Activated CD4-positive, alpha-beta T cell treated with anti-CD3 and anti-CD28 coated beads, Interleukin-2, amount 10 ng/mL, durations not matched to agents 24 days and 14 days (primary cell): ENCODE data around the gene ZNF280B. TPM values are rescaled to one million over a fixed set of nuclear protein-coding genes. Genes with fewer than 3 reads are reported as not detected.
"Not testable (repeated sequence)": the region's sequence is repeated elsewhere in the genome, so short reads cannot be mapped to it uniquely, and the experiment has no call there.

Experiments
- DNase-seq: peaks from one replicate; pipeline ENCODE4 v3.0.0; 2022
- H3K27ac Mint-ChIP-seq: one replicate; pipeline ENCODE4 v1.8.0; 2022; ENCODE audit warnings: mild to moderate bottlenecking, mixed read lengths
- H3K27me3 Mint-ChIP-seq: one replicate; pipeline ENCODE4 v1.8.0; 2022; ENCODE audit warnings: mixed read lengths
- H3K36me3 Mint-ChIP-seq: one replicate; pipeline ENCODE4 v1.8.0; 2022; ENCODE audit warnings: low read depth, mild to moderate bottlenecking, mixed read lengths
- H3K4me1 Mint-ChIP-seq: one replicate; pipeline ENCODE4 v1.8.0; 2021; ENCODE audit warnings: mixed read lengths
- H3K4me3 Mint-ChIP-seq: one replicate; pipeline ENCODE4 v1.8.0; 2022; ENCODE audit warnings: mild to moderate bottlenecking, moderate library complexity, mixed read lengths
- H3K9me3 Mint-ChIP-seq: one replicate; pipeline ENCODE4 v1.8.0; 2021; ENCODE audit warnings: mixed read lengths
- intact Hi-C: fragments of 100-400 bp; cut with micrococcal nuclease; formaldehyde crosslinking; loops from one replicate; pipeline ENCODE4 v1.15.1; 2023
- total RNA-seq: library from RNA; stranded (reverse); gene quantifications from 2 replicates; pipeline ENCODE4 v1.2.3, GENCODE V29; 2022

ZNF280B gene
- total RNA-seq, 1 donor from 2014 or later = 2.8 TPM

DNA sequence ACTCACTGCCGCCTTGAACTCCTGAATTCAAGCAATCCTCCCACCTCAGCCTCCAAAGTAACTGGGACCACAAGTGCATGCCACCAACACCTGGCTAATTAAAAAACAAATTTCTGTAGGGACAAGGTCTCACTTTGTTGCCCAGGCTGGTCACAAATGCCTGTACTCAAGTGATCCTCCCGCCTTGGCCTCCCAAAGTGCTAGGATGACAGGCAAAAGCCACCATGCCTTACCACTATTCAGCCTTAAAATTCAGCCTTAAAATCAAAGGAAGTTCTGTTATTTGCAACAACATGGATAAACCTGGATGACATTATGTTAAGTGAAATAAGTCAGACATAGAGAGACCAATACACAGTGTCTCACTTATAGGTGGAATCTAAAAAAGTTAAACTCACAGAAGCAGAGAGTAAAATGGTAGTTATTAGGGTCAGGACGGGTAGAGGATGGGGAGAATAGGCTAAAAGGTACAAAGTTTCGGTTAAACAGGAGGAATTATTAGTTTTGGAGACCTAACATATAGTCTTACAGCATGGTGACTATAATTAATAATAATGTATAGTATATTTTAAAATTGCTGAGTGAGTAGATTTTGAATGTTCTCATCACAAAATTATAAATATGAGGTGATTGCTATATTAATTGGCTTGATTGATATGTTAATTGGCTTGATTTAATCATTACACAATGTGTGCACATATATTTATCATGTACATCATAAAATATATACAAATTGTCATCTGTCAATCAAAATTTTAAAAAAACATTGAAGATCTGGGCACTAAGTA, 17.8 kb upstream of the ZNF280B start:
- H3K27me3 Mint-ChIP-seq = peaks cover 12% of the 10 kb centered on the region
- no peaks in the 10 kb centered on the region for H3K4me1 Mint-ChIP-seq
- no peak overlapping the region for H3K4me3 Mint-ChIP-seq
- no peaks in the 10 kb centered on the region for H3K36me3 Mint-ChIP-seq
- no peak overlapping the region for H3K27ac Mint-ChIP-seq
- no peaks in the 10 kb centered on the region for H3K9me3 Mint-ChIP-seq
- DNase-seq = no peak
- intact Hi-C loops = no loop called here

DNA sequence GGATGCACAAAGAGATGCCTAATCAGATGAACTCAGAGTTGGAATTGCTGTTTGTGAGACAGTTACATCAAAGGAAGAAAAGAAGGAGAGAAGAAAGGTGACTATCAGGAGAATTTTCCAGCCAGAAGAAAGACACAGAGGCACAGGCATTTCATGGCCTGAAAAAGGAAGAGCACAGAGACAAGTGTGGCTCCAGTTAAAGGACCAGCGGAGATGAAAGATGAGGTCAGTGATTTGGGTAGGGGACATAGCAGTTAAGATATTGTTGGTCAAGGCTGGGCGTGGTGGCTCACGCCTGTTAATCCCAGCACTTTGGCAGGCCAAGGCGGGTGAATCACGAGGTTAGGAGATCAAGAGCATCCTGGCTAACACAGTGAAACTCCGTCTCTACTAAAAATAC, 15.0 kb upstream of the ZNF280B start:
- H3K9me3 Mint-ChIP-seq = no peaks in the 10 kb centered on the region
- H3K36me3 Mint-ChIP-seq = no peaks in the 10 kb centered on the region
- intact Hi-C loops = no loop called here
- peaks cover 12% of the 10 kb centered on the region for H3K27me3 Mint-ChIP-seq
- H3K4me3 Mint-ChIP-seq = no peak overlapping the region
- DNase-seq = no peak
- H3K4me1 Mint-ChIP-seq = no peaks in the 10 kb centered on the region
- no peak overlapping the region for H3K27ac Mint-ChIP-seq

DNA sequence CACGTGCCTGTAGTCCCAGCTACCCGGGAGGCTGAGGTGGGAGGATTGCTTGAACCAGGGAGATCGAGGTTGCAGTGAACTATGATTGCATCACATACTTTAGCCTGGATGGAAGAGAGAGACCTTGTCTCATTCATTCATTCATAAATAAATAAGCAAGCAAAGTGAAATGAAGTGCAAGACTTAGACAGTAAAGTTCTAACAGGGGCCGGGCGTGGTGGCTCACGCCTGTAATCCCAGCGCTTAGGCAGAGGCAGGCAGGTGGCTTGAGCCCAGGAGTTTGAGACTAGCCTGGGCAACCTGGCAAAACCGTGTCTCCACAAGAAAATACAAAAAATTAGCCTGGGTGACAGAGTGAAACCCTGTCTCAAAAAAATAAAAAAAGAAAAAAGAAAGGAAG, 13.1 kb upstream of the ZNF280B start:
- Mint-ChIP-seq H3K4me3 (no peak overlapping the region), H3K27ac (no peak overlapping the region), H3K9me3 (no peaks in the 10 kb centered on the region), H3K36me3 (no peaks in the 10 kb centered on the region), H3K4me1 (no peaks in the 10 kb centered on the region), H3K27me3 (peaks cover 13% of the 10 kb centered on the region)
- DNase-seq = no peak
- intact Hi-C loops = no loop called here

DNA sequence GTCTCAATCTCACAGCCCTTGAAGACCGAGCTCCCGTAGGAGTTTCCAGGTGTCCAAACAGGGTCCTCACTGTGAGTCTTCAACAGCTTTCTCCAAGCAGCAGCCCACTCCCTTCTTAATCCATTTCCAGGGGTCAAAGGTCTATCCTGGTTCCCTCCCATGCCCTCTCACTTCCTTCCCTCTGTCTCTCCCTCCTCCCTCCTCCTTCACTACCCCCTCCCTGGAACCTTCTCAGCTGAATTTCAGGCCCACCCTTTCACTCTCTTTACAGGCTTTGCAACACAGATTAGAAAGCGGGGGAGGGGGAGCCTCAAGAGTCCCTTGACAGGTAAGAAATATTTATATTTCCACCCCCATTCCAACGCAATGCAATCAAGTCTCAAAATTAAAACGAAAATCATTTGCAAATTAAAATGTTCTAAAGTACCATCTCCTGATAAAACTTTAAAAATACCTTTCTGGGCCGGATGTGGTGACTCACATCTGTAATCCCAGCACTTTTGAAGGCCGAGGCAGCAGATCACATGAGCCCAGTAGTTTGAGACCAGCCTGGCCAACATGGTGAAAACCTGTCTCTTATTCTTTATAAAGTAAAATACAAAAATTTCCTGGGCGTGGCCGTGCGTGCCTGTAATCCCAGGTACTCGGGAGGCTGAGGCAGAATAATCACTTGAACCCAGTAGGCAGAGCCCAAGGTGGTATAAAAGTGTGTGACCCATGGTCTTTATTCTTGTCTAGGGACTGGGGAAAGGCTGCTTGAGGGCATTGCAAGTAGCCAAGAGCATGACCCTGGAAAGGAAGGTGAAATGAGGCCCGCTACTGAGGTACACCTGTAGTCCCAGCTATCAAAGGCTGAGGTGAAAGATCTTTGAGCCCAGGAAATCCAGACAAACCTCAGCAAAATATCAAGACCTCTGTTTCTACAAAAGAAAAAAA, 12.4 kb upstream of the ZNF280B start:
- DNase-seq = no peak
- Mint-ChIP-seq H3K4me3 (no peak overlapping the region), H3K27me3 (peaks cover 11% of the 10 kb centered on the region)

DNA sequence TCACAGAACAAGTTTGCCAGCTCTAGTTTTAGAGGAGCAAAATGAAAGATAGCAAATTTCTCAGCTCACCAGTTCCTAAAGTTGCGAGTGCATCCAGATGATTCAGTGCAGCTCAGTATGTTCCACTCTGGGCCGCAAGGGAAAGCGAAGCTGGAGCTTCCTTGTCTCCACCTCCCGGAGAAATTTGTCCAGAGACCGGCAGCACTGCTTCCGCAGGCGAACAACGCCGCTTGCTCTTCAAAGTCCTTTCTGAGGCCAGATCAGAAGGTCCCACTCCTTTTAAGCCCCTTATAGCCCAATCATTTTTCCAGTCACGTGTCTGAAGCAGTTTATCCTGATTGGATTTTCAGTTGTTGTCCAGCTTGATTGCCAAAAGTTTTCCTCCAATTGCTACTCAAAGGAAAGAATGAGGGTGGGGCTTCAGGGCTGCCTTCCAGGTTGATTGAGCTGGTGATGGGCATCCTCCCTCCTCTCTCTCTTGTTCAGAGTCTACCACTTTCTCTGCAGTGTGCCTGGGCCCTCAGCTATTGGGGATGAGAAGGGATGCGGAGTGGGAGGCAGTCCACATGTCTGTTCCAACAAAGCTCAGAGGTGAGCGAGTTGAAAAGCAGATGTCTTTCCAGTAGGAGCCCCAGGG, 11.6 kb upstream of the ZNF280B start, which contains the start of gene ZNF280A:
Gene ZNF280A (minus strand): TSS at position 251 of the 637 bp plus-strand sequence. CDS start 4,640 bp downstream, outside the sequence.
- H3K27ac Mint-ChIP-seq = no peak within 1 kb of the TSS
- no peaks in the 10 kb centered on the region for H3K9me3 Mint-ChIP-seq

More for the DNA sequence above, 12.4 kb upstream of the ZNF280B start:
- no peak overlapping the region for H3K27ac Mint-ChIP-seq
- H3K36me3 Mint-ChIP-seq = no peaks in the 10 kb centered on the region
- H3K4me1 Mint-ChIP-seq = no peaks in the 10 kb centered on the region
- no peaks in the 10 kb centered on the region for H3K9me3 Mint-ChIP-seq
- intact Hi-C loops = no loop called here

DNA sequence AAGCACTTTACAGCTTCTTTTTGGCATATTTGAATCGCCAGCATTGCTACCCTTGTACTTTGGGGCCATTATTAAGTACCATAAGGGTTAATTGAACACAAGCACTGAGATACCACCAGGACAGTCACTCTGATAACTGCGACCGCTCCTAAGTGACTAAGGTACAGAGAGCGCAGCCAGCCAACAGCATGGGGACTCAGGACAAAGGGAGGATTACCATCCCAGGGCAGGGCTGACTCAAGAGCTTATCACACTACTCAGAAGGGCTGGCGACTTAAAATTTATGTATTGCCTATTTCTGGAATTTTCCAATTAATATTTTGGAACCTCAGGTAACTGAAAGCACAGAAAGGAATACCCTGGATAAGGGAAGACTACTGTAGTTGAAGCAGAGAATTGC, 11.0 kb upstream of the ZNF280B start:
- Mint-ChIP-seq H3K4me1 (no peaks in the 10 kb centered on the region), H3K4me3 (no peak overlapping the region), H3K9me3 (no peaks in the 10 kb centered on the region), H3K36me3 (no peaks in the 10 kb centered on the region), H3K27me3 (peaks cover 11% of the 10 kb centered on the region), H3K27ac (no peak overlapping the region)
- no peak for DNase-seq
- intact Hi-C loops = no loop called here

More for the DNA sequence above, 11.6 kb upstream of the ZNF280B start, which contains the start of gene ZNF280A:
- intact Hi-C loops = no loop called here
- Mint-ChIP-seq H3K36me3 (no peaks in the 10 kb centered on the region), H3K4me3 (no peak within 1 kb of the TSS), H3K27me3 (peaks cover 9% of the 10 kb centered on the region), H3K4me1 (no peaks in the 10 kb centered on the region)
- no peak for DNase-seq

DNA sequence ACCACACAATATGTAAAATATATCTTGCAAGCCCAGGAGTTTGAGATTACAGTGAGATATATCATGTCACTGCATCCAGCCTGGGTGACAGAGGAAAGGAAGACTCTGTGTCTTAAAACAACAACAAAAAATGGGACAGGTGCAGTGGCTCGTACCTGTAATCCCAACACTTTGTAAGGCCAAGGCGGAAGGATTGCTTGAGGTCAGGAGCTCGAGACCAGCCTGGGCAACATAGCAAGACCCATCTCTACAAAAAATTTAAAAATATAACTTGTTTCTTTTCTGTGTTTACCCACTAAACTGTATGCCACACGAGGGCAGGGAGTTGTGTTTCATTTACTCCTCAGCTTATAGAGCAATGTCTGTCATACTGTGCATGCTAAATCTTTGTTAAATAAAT, 8.4 kb upstream of the ZNF280B start:
- no peak for DNase-seq
- Mint-ChIP-seq H3K36me3 (no peaks in the 10 kb centered on the region), H3K27ac (no peak overlapping the region), H3K4me3 (no peak overlapping the region), H3K4me1 (no peaks in the 10 kb centered on the region), H3K9me3 (no peaks in the 10 kb centered on the region), H3K27me3 (peaks cover 23% of the 10 kb centered on the region)
- intact Hi-C loops = no loop called here

DNA sequence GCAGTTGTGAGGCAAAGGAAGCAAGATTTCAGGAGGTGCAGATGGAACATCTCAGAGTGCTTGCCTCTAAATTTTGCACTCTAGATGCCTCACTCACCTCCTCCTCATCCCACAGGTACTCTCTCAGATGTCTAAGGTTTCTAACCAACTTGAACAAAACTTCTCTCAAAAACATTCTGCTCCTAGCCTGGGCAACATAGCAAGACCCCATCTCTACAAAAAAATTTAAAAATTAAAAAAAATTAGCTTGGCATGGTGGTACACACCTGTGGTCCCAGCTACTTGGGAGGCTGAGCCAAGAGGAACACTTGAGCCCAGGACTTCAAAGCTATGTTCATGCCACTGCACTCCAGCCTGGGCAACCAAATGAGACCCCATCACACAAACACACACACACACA, 7.3 kb upstream of the ZNF280B start:
- no peak overlapping the region for H3K4me3 Mint-ChIP-seq
- H3K27ac Mint-ChIP-seq = no peak overlapping the region
- peaks cover 5% of the 10 kb centered on the region for H3K9me3 Mint-ChIP-seq
- intact Hi-C loops = no loop called here
- no peaks in the 10 kb centered on the region for H3K36me3 Mint-ChIP-seq
- DNase-seq = no peak
- H3K4me1 Mint-ChIP-seq = no peaks in the 10 kb centered on the region
- peaks cover 28% of the 10 kb centered on the region for H3K27me3 Mint-ChIP-seq

DNA sequence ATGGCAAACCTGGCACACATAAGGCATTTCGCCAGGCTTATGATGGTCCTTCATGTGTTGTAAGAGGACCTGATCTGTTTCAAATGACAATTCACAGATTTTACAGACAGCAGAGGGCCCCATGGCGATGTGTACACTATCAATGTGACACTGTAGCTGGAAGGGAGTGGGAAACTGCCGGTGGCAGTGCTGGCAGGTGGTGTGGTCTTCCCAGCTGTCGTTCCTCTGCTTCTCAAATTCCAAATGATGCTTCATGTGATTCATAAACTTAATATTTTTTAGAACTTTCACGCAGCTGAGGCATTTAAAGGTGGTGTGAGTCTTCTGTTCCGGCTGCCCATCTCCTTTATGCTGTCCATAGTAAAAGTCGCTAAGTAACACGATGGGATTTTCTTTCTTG, 5.9 kb upstream of the ZNF280B start:
- H3K9me3 Mint-ChIP-seq, DNase-seq, H3K4me3 Mint-ChIP-seq, H3K27ac Mint-ChIP-seq, H3K4me1 Mint-ChIP-seq, H3K36me3 Mint-ChIP-seq, intact Hi-C loops: not testable (repeated sequence)
- peaks cover 29% of the 10 kb centered on the region for H3K27me3 Mint-ChIP-seq

DNA sequence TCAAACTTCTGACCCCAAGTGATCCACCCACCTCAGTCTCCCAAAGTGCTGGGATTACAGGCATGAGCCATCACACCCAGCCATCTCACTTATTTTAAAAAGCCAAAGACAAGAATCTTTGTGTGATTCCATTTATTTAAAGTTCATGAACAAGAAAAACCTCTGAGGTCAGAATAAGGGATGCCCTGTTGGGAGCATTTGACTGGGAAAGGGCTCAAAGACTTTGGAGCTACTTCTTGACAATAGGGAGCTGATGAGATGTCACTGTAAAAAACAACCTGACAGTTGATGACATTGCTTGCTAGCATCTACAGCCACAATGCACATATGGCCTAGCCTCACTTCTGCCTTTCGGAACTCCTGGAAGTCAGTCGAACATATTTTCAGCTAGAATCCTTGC, 5.1 kb upstream of the ZNF280B start:
- no peak for DNase-seq
- Mint-ChIP-seq H3K36me3 (peaks cover 3% of the 10 kb centered on the region), H3K27ac (no peak overlapping the region), H3K4me1 (peaks cover 2% of the 10 kb centered on the region), H3K27me3 (peaks cover 29% of the 10 kb centered on the region), H3K4me3 (no peak overlapping the region), H3K9me3 (peaks cover 8% of the 10 kb centered on the region)
- intact Hi-C loops = no loop called here

DNA sequence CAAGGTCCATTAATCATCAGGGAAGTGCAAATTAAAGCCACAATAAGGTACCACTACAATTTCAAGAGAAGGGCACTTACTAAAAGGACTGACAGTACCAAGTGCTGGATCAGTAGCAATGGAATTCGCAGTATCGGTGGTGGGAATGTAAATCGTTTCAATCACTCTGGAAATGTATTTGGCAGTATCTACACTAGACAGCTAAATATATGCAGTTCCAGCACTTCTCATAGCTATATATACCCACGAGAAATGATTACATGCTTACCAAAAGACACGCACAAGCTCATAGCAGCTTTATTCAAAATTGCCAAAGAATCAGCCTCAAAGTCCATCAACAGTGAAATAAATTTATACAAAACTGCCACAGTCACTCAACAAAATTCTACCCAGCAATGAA, 4.4 kb upstream of the ZNF280B start:
- intact Hi-C loops = no loop called here
- Mint-ChIP-seq H3K27ac (no peak overlapping the region), H3K9me3 (peaks cover 8% of the 10 kb centered on the region), H3K36me3 (peaks cover 3% of the 10 kb centered on the region), H3K4me1 (peaks cover 3% of the 10 kb centered on the region), H3K4me3 (no peak overlapping the region), H3K27me3 (peaks cover 29% of the 10 kb centered on the region)
- no peak for DNase-seq

DNA sequence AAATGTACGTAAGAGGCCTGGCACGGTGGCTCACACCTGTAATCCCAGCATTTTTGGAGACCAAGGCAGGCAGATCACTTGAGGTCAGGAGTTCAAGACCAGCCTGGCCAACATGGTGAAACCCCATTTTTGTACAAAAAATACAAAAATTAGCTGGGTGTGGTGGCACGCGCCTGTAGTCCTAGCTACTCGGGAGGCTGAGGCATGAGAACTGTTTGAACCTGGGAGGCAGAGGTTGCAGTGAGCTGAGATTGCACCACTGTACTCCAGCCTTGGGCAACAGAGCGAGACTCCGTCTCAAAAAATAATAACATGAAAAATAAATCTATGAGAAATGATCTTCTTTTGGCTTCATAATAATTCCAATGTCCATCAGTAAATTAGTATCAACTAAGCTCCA, 2.3 kb upstream of the ZNF280B start:
- H3K27ac Mint-ChIP-seq, H3K4me3 Mint-ChIP-seq, intact Hi-C loops, H3K4me1 Mint-ChIP-seq, DNase-seq, H3K9me3 Mint-ChIP-seq: not testable (repeated sequence)
- Mint-ChIP-seq H3K27me3 (peaks cover 26% of the 10 kb centered on the region), H3K36me3 (peaks cover 12% of the 10 kb centered on the region)

DNA sequence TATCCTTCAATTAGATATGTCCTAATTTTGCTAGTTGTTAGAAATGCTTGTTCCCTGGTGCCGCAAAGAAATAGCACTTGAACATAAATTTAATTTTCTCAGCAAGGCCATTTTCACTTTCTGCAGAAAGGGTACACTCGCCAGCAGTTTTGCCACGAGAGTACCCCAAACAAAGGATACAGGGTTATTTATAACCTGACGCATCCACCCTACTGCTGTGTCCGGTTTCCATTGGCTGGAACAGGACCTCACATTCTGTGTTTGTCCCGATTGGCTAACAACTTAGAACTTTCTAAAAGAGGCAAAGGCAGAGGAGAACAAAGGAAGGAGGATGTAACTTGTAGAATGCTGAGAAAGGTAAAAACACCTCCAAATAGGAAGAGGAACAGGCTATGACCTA, 1.4 kb upstream of the ZNF280B start:
- DNase-seq, intact Hi-C loops, H3K4me1 Mint-ChIP-seq: not testable (repeated sequence)

More for the DNA sequence above, 1.4 kb upstream of the ZNF280B start:
- H3K27ac Mint-ChIP-seq, H3K9me3 Mint-ChIP-seq: not testable (repeated sequence)
- Mint-ChIP-seq H3K36me3 (peaks cover 15% of the 10 kb centered on the region), H3K27me3 (peaks cover 23% of the 10 kb centered on the region), H3K4me3 (peak overlapping the region; percentile 49)
